Upper lobe of left lung (tissue), 4 donors: ENCODE measurements around the gene CDC42BPA.

ENCODE experiments used
- CTCF ChIP-seq, 6 experiments: fragments of 450-650 bp in 4 of 6; fragments of 200-600 bp in 2 of 6; sonication (generic) in 2 of 6; IDR thresholded peaks; one replicate each; pipeline ENCODE4 v1.5.1; 2016 to 2019; ENCODE audit warnings: antibody characterized with exemption in 6 of 6
- POLR2AphosphoS5 ChIP-seq, 2 donors: sonication (generic); formaldehyde crosslinking; IDR thresholded peaks; one replicate each; pipeline ENCODE4 v1.5.1; 2017; ENCODE audit warnings: antibody characterized with exemption in 2 of 2

GRCh38 chr1:227070638-227071285 lies 247.5 kb downstream of the CDC42BPA start:
- TF ChIP-seq POLR2AphosphoS5 (IDR thresholded peaks at IDR 0.05) (no peak), CTCF (IDR thresholded peaks at IDR 0.05) (no peak)
